Neutrophil (primary cell): ENCODE results near the gene TNIP1.
A peak's percentile ranks its signal among the peaks of the same experiment; 100 is the strongest.

Experiments used
- H3K27ac ChIP-seq: fragments of 200-600 bp; sonication (generic); 2 replicates; pipeline ENCODE4 v1.5.1; 2016; ENCODE audit warnings: mild to moderate bottlenecking, moderate library complexity
- H3K27me3 ChIP-seq: fragments of 200-600 bp; sonication (generic); 2 replicates; pipeline ENCODE4 v1.6.0; 2016; ENCODE audit warnings: mild to moderate bottlenecking
- H3K36me3 ChIP-seq: fragments of 200-600 bp; sonication (generic); 2 replicates; pipeline ENCODE4 v1.5.1; 2017
- H3K4me1 ChIP-seq, 2 experiments: fragments of 200-600 bp in 1 of 2; sonication (generic) in 1 of 2; 1 replicate in 1 of 2; 2 replicates in 1 of 2; pipeline versions ENCODE4 v1.5.1 to v1.6.1; 2013 to 2016; ENCODE audit warnings: low read depth in 1 of 2, low read length in 1 of 2, mild to moderate bottlenecking in 1 of 2, moderate library complexity in 1 of 2; ENCODE audit not compliant: control insufficient read depth in 1 of 2, insufficient read depth in 1 of 2
- H3K4me3 ChIP-seq, 2 experiments: fragments of 200-600 bp in 1 of 2; sonication (generic) in 1 of 2; 1 replicate in 1 of 2; 2 replicates in 1 of 2; pipeline ENCODE4 v1.5.1; 2013 to 2016; ENCODE audit warnings: low read depth in 1 of 2, low read length in 1 of 2, mild to moderate bottlenecking in 1 of 2, moderate library complexity in 1 of 2
- H3K9me3 ChIP-seq: fragments of 200-600 bp; sonication (generic); 2 replicates; pipeline ENCODE4 v1.5.1; 2016
- TF ChIP-seq, protein P1 (sequence below): fragments of 200-600 bp; sonication (generic); IDR thresholded peaks from 2 replicates; pipeline ENCODE4 v1.5.1; 2016; ENCODE audit warnings: antibody characterized with exemption

Gene TNIP1

DNA sequence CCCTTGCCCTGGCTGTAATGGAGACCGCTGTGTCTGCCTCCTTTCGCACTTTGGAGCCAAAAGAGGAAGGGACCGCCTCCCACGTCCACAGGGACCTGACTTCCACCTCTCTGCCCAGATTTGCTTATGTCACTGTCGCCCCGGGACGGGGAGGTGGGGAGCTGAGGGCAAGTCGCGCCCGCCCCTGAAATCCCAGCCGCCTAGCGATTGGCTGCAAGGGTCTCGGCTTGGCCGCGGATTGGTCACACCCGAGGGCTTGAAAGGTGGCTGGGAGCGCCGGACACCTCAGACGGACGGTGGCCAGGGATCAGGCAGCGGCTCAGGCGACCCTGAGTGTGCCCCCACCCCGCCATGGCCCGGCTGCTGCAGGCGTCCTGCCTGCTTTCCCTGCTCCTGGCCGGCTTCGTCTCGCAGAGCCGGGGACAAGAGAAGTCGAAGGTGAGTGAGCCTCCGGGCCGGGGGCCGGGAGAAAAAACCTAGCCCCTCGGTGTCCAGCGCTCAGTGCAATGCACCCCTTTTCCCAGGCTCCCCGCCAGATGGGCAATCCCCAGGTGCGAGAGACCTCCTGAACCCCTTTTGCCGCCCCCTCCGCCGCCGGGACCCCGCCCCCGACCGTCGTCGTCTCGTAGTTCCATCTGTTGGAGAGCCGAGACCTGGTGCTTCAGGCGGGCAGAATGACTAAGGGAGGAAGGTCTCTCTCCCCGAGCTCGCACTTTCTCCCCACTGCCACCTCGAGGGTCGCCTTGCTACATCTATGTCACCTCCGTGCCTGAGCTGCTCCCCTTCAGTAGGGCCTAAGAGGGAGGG is 60.3 kb downstream of the TNIP1 start, which contains the start of gene GPX3:
TSS of gene GPX3 (plus strand) at position 288 of the 807 bp plus-strand sequence. CDS start at position 352, 64 bp downstream.
- peak within 1 kb of the TSS; percentile 66 to 68 for H3K4me3 ChIP-seq
- H3K4me1 ChIP-seq: peaks cover 64 to 69% of the 10 kb centered on the region in 2 experiments
- H3K9me3 ChIP-seq: no peaks in the 10 kb centered on the region
- TF ChIP-seq, protein P1, sequence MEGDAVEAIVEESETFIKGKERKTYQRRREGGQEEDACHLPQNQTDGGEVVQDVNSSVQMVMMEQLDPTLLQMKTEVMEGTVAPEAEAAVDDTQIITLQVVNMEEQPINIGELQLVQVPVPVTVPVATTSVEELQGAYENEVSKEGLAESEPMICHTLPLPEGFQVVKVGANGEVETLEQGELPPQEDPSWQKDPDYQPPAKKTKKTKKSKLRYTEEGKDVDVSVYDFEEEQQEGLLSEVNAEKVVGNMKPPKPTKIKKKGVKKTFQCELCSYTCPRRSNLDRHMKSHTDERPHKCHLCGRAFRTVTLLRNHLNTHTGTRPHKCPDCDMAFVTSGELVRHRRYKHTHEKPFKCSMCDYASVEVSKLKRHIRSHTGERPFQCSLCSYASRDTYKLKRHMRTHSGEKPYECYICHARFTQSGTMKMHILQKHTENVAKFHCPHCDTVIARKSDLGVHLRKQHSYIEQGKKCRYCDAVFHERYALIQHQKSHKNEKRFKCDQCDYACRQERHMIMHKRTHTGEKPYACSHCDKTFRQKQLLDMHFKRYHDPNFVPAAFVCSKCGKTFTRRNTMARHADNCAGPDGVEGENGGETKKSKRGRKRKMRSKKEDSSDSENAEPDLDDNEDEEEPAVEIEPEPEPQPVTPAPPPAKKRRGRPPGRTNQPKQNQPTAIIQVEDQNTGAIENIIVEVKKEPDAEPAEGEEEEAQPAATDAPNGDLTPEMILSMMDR: no peak
- peak within 1 kb of the TSS; percentile 91 for H3K27ac ChIP-seq
- H3K27me3 ChIP-seq: no peaks in the 10 kb centered on the region
- peaks cover 20% of the 10 kb centered on the region for H3K36me3 ChIP-seq

DNA sequence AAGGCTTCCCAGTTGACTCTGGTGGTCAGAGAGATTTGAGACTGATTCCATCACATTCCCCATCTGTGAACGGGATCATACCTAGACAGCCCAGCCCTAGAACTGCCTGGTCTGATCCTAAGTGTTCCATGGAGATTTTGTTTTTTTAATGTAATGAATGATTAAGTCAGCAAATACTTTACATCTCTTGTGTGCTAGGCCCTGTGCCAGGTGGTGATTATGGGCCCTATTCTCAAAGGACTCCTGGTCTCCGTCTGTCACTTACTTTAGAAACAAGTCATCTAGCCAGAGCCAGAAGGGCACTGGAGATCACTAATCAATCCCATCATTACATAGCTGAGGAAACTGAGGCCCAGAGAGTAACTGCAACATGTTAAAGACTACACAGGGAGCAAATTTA is 61.5 kb downstream of the TNIP1 start:
- Histone ChIP-seq H3K27me3 (no peaks in the 10 kb centered on the region), H3K9me3 (no peaks in the 10 kb centered on the region), H3K27ac (peak overlapping the region; percentile 91), H3K4me3 (no peak overlapping the region), H3K4me1 (peaks cover 59 to 62% of the 10 kb centered on the region in 2 experiments), H3K36me3 (peaks cover 11% of the 10 kb centered on the region)
- TF ChIP-seq, protein P1: no peak

DNA sequence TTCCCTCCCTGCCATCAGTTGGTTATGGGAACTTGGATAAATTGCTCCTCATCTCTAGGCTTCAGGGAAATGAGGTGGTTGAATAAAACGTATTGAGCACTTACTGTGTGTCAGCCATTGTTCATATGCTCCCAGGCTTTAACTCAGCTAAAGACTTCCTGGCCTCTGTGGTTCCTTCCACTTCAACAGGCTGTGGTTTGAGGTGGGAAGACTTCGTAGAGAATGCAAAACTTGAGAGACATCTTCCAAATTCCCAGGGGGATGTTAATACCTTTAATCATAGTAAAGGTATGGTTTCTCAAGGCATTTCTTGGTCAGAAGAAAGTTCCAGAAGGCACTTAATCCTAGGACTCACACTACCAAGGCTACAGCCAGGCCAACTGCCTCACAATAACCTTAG is 62.0 kb downstream of the TNIP1 start:
- TF ChIP-seq, protein P1: no peak
- Histone ChIP-seq H3K4me3 (no peak overlapping the region), H3K27ac (peak overlapping the region; percentile 91), H3K4me1 (peaks cover 54 to 57% of the 10 kb centered on the region in 2 experiments), H3K9me3 (no peaks in the 10 kb centered on the region), H3K27me3 (no peaks in the 10 kb centered on the region), H3K36me3 (peaks cover 11% of the 10 kb centered on the region)

DNA sequence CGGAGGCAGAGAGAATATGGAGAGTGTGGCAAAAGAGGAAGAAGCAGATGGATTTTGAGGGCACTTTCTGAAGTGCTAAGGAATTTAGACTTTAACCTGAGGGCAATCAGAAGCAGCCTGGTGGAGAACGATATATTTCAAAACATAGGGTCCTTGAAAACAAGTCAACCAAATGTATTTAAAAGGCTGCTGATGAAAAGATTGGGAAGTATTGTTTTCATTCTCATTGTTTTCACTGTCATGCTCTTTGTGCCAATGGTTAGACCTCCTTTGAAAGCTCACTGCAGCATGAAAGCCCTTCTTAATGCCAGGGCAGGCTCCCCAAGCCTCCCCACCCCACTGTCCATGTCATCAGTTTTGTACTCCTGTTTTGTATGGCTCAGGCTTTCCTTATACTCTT is 62.9 kb downstream of the TNIP1 start:
- H3K4me3 ChIP-seq: no peak overlapping the region
- TF ChIP-seq, protein P1: no peak
- H3K27ac ChIP-seq: peak overlapping the region; percentile 91
- no peaks in the 10 kb centered on the region for H3K27me3 ChIP-seq
- H3K9me3 ChIP-seq: no peaks in the 10 kb centered on the region
- H3K4me1 ChIP-seq: peaks cover 45 to 48% of the 10 kb centered on the region in 2 experiments
- H3K36me3 ChIP-seq: peaks cover 11% of the 10 kb centered on the region

DNA sequence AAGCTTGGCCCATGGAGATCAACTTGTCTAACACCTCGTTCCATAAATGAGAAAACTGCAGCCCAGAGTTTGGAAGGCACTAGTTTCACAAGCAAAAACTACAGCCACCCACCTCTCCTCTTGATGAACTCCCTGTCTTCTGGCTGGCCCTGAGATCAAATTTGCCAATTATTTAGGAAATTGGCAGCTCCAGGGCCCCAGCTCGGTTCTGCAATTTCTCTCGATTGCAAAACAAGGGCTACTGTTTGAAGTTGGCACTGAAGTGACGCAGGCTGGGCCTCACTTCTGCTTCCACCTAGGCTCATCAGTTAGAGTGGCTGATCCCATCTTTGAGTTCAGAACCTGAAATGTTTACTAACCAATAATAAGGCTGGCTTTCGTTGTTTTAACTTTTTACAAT is 64.1 kb downstream of the TNIP1 start:
- peaks cover 45% of the 10 kb centered on the region in 2 experiments for H3K4me1 ChIP-seq
- peak overlapping the region; percentile 91 for H3K27ac ChIP-seq
- H3K9me3 ChIP-seq: no peaks in the 10 kb centered on the region
- TF ChIP-seq, protein P1: no peak
- no peaks in the 10 kb centered on the region for H3K27me3 ChIP-seq
- H3K36me3 ChIP-seq: peaks cover 3% of the 10 kb centered on the region
- no peak overlapping the region for H3K4me3 ChIP-seq
